Natural killer cell (primary cell): ENCODE results near the gene UNC119B. TPM values are rescaled to one million over a fixed set of nuclear protein-coding genes. Genes with fewer than 3 reads are reported as not detected.

Experiments used
- ATAC-seq, 3 donors: fragments of 150-1000 bp in 2 of 3; fragments of 200-7000 bp in 1 of 3; cut with Tn5 transposase; 1 replicate in 1 of 3; 2 replicates in 2 of 3; pipeline ENCODE4 v1.10.0; 2021; ENCODE audit warnings: mild to moderate bottlenecking in 2 of 3, moderate library complexity in 2 of 3
- DNase-seq, 2 donors: peaks; one replicate each; pipeline versions ENCODE4 v3.0.0 to v3.0.0-alpha.2; 2013 to 2021; ENCODE audit warnings: mixed read lengths in 1 of 2
- H3K27ac ChIP-seq: one replicate; pipeline ENCODE4 v1.5.1; 2013; ENCODE audit warnings: mild to moderate bottlenecking, low read length
- H3K27me3 ChIP-seq: one replicate; pipeline ENCODE4 v1.6.1; 2013; ENCODE audit warnings: low read length; ENCODE audit not compliant: control insufficient read depth, insufficient read depth
- H3K36me3 ChIP-seq: one replicate; pipeline ENCODE4 v1.6.1; 2013; ENCODE audit warnings: low read length; ENCODE audit not compliant: control insufficient read depth, insufficient read depth
- H3K4me1 ChIP-seq: one replicate; pipeline ENCODE4 v1.6.1; 2013; ENCODE audit warnings: low read length; ENCODE audit not compliant: control insufficient read depth, insufficient read depth
- H3K4me3 ChIP-seq: one replicate; pipeline ENCODE4 v1.5.1; 2013; ENCODE audit warnings: low read length
- H3K9me3 ChIP-seq: one replicate; pipeline ENCODE4 v1.6.1; 2013; ENCODE audit warnings: low read length; ENCODE audit not compliant: control insufficient read depth, insufficient read depth
- H3K27ac Mint-ChIP-seq, 2 donors: one replicate each; pipeline ENCODE4 v1.8.0; 2022; ENCODE audit warnings: mild to moderate bottlenecking in 2 of 2, mixed read lengths in 2 of 2, moderate library complexity in 1 of 2
- H3K27me3 Mint-ChIP-seq, 2 donors: one replicate each; pipeline ENCODE4 v1.8.0; 2022; ENCODE audit warnings: low read depth in 2 of 2, mixed read lengths in 2 of 2
- H3K36me3 Mint-ChIP-seq: one replicate; pipeline ENCODE4 v1.8.0; 2022; ENCODE audit warnings: mixed read lengths
- H3K4me1 Mint-ChIP-seq, 2 donors: one replicate each; pipeline ENCODE4 v1.8.0; 2022; ENCODE audit warnings: mixed read lengths in 2 of 2
- H3K4me3 Mint-ChIP-seq: one replicate; pipeline ENCODE4 v1.8.0; 2022; ENCODE audit warnings: mild to moderate bottlenecking, moderate library complexity, mixed read lengths
- H3K9me3 Mint-ChIP-seq, 2 donors: one replicate each; pipeline ENCODE4 v1.8.0; 2022; ENCODE audit warnings: mixed read lengths in 2 of 2
- WGBS: methylation state at CpG from one replicate; pipeline ENCODE4 v1.1.7; 2013; ENCODE audit warnings: missing lambda C conversion rate; ENCODE audit not compliant: insufficient coverage; 5-methylcytosine and 5-hydroxymethylcytosine counted together
- intact Hi-C: fragments of 100-400 bp; cut with micrococcal nuclease; formaldehyde crosslinking; loops from one replicate; pipeline ENCODE4 v1.14.2; 2022
- total RNA-seq, 4 donors: library from RNA; stranded (reverse); fragments of 120-200 nt in 1 of 4; gene quantifications; one replicate each; pipeline versions ENCODE4 v1.2.3 to v1.2.4, GENCODE V29; 2013 to 2022
- TF ChIP-seq, protein P1 (sequence below): fragments of 200-600 bp; IDR thresholded peaks from one replicate; pipeline ENCODE4 v1.8.0; 2022; ENCODE audit warnings: antibody characterized with exemption

Gene UNC119B
- total RNA-seq, 3 donors from 2014 or later (not counting 1 experiment from before 2014, with no cell fraction given): 10.7 to 11.6 (median 11.6) TPM

GRCh38 chr12:120739031-120739762 lies 28.9 kb downstream of the UNC119B start:
- no peaks in the 10 kb centered on the region for H3K9me3 ChIP-seq
- no peak for ATAC-seq
- peaks cover 0 to 1% of the 10 kb centered on the region in 2 donors for H3K4me1 Mint-ChIP-seq
- no peaks in the 10 kb centered on the region for H3K4me1 ChIP-seq
- DNase-seq: no peak
- H3K27me3 Mint-ChIP-seq: no peaks in the 10 kb centered on the region
- no peak overlapping the region for H3K27ac ChIP-seq
- intact Hi-C loops: no loop called here
- no peaks in the 10 kb centered on the region for H3K27me3 ChIP-seq
- peaks cover 3% of the 10 kb centered on the region for H3K36me3 ChIP-seq
- H3K36me3 Mint-ChIP-seq: no peaks in the 10 kb centered on the region
- no peaks in the 10 kb centered on the region for H3K9me3 Mint-ChIP-seq
- no peak overlapping the region for H3K4me3 ChIP-seq
- TF ChIP-seq, protein P1, sequence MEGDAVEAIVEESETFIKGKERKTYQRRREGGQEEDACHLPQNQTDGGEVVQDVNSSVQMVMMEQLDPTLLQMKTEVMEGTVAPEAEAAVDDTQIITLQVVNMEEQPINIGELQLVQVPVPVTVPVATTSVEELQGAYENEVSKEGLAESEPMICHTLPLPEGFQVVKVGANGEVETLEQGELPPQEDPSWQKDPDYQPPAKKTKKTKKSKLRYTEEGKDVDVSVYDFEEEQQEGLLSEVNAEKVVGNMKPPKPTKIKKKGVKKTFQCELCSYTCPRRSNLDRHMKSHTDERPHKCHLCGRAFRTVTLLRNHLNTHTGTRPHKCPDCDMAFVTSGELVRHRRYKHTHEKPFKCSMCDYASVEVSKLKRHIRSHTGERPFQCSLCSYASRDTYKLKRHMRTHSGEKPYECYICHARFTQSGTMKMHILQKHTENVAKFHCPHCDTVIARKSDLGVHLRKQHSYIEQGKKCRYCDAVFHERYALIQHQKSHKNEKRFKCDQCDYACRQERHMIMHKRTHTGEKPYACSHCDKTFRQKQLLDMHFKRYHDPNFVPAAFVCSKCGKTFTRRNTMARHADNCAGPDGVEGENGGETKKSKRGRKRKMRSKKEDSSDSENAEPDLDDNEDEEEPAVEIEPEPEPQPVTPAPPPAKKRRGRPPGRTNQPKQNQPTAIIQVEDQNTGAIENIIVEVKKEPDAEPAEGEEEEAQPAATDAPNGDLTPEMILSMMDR: no peak
- no peak overlapping the region for H3K27ac Mint-ChIP-seq
- no peak overlapping the region for H3K4me3 Mint-ChIP-seq
- WGBS: 95% methylated on average over 38 of the region's 38 CpGs

- no peaks in the 10 kb centered on the region for H3K9me3 Mint-ChIP-seq
- ATAC-seq: no peak
- DNase-seq: no peak
- 94% methylated on average over 16 of the region's 16 CpGs for WGBS
- no peaks in the 10 kb centered on the region for H3K27me3 ChIP-seq
- H3K4me1 Mint-ChIP-seq: no peaks in the 10 kb centered on the region
- no peaks in the 10 kb centered on the region for H3K4me1 ChIP-seq
- H3K9me3 ChIP-seq: no peaks in the 10 kb centered on the region
- H3K27ac ChIP-seq: no peak overlapping the region
- no peaks in the 10 kb centered on the region for H3K27me3 Mint-ChIP-seq
- intact Hi-C loops: no loop called here
- TF ChIP-seq, protein P1: no peak
- peaks cover 3% of the 10 kb centered on the region for H3K36me3 ChIP-seq
- no peak overlapping the region for H3K27ac Mint-ChIP-seq
- no peaks in the 10 kb centered on the region for H3K36me3 Mint-ChIP-seq
- H3K4me3 Mint-ChIP-seq: no peak overlapping the region
- no peak overlapping the region for H3K4me3 ChIP-seq
Observed at GRCh38 chr12:120739821-120740613, 29.8 kb downstream of the UNC119B start.

GRCh38 chr12:120740871-120741270 lies 30.6 kb downstream of the UNC119B start:
- intact Hi-C loops: no loop called here
- H3K27ac Mint-ChIP-seq: no peak overlapping the region
- WGBS: 95% methylated on average over 15 of the region's 15 CpGs

More at GRCh38 chr12:120740871-120741270, 30.6 kb downstream of the UNC119B start:
- no peaks in the 10 kb centered on the region for H3K27me3 Mint-ChIP-seq
- H3K36me3 Mint-ChIP-seq: no peaks in the 10 kb centered on the region
- H3K4me1 Mint-ChIP-seq: no peaks in the 10 kb centered on the region
- H3K27ac ChIP-seq: no peak overlapping the region
- DNase-seq (no peak), ATAC-seq (no peak)
- H3K36me3 ChIP-seq: peaks cover 3% of the 10 kb centered on the region
- TF ChIP-seq, protein P1: no peak
- no peaks in the 10 kb centered on the region for H3K9me3 Mint-ChIP-seq
- H3K27me3 ChIP-seq: no peaks in the 10 kb centered on the region
- H3K4me3 Mint-ChIP-seq: no peak overlapping the region
- no peaks in the 10 kb centered on the region for H3K4me1 ChIP-seq
- no peaks in the 10 kb centered on the region for H3K9me3 ChIP-seq
- H3K4me3 ChIP-seq: no peak overlapping the region
